Measurements from ENCODE around the gene ELK3. TPM values are rescaled to one million over a fixed set of nuclear protein-coding genes. Genes with fewer than 3 reads are reported as not detected.

Gene ELK3
- polyA plus RNA-seq = 21.0 TPM
- long read RNA-seq, donor 1, full-length matches to known transcripts = 2 of 2 reads
- long read RNA-seq, donor 1, partial matches to known transcripts = 0 of 2 reads
- long read RNA-seq, donor 1, other reads (novel, unspliced or antisense) = 0 of 2 reads
- long read RNA-seq, donor 2, full-length matches to known transcripts = 7 of 7 reads
- long read RNA-seq, donor 2, partial matches to known transcripts = 0 of 7 reads
- long read RNA-seq, donor 2, other reads (novel, unspliced or antisense) = 0 of 7 reads
- long read RNA-seq, donor 3 = 0 reads
- long read RNA-seq, donor 4 = 0 reads
- long read RNA-seq, donor 5, full-length matches to known transcripts = 5 of 5 reads
- long read RNA-seq, donor 5, partial matches to known transcripts = 0 of 5 reads
- long read RNA-seq, donor 5, other reads (novel, unspliced or antisense) = 0 of 5 reads
- long read RNA-seq, donor 6, full-length matches to known transcripts = 4 of 19 reads
- long read RNA-seq, donor 6, partial matches to known transcripts = 15 of 19 reads
- long read RNA-seq, donor 6, other reads (novel, unspliced or antisense) = 0 of 19 reads
- long read RNA-seq, donor 7, full-length matches to known transcripts = 4 of 4 reads
- long read RNA-seq, donor 7, partial matches to known transcripts = 0 of 4 reads
- long read RNA-seq, donor 7, other reads (novel, unspliced or antisense) = 0 of 4 reads
- long read RNA-seq, donor 8, full-length matches to known transcripts = 6 of 18 reads
- long read RNA-seq, donor 8, partial matches to known transcripts = 12 of 18 reads
- long read RNA-seq, donor 8, other reads (novel, unspliced or antisense) = 0 of 18 reads
- long read RNA-seq, donor 9, full-length matches to known transcripts = 1 of 1 reads
- long read RNA-seq, donor 9, partial matches to known transcripts = 0 of 1 reads
- long read RNA-seq, donor 9, other reads (novel, unspliced or antisense) = 0 of 1 reads
- long read RNA-seq, donor 10, full-length matches to known transcripts = 6 of 12 reads
- long read RNA-seq, donor 10, partial matches to known transcripts = 6 of 12 reads
- long read RNA-seq, donor 10, other reads (novel, unspliced or antisense) = 0 of 12 reads
- long read RNA-seq, donor 11, full-length matches to known transcripts = 5 of 5 reads
- long read RNA-seq, donor 11, partial matches to known transcripts = 0 of 5 reads
- long read RNA-seq, donor 11, other reads (novel, unspliced or antisense) = 0 of 5 reads

DNA sequence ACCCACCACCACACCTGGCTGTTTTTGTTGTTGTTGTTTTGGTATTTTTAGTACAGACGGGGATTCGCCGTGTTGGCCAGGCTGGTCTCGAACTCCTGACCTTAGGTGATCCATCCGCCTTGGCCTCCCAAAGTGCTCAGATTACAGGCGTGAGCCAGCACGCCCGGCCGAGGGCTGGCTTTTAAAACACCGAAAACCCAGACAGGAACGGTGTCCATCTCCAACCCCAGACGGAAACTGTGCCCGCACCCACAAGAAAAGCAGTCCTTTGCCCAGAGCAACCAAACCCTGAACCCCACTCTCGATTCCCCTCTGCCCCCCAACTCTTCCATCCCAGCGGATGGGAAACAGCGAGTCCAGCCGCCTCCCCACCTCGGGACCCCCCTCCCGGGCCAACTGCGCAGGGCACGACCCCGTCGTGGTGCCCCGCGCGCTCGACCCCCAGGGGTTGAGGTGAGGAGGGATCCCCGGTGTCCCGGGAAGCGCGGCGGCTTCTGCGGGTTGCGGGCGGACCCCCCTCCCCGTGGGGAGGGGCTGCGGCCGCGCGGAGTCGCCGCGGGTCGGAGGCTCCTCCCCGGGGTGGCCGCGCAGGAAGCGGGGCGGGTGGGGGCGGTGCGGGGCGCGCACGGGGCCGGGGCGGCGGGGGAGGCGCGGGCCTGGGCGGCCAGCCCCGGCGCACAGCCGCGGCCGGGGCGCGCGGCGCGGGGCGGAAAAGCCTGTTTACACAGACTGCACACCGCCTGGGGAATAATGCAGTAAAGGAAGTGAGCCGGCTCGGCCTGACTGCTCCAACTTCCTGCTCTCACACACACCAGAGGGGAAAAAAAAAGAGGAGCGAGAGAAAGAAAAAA lies at the start of gene ELK3:
ELK3 (plus strand) TSS at position 651 of the 851 bp plus-strand sequence.
- peak within 1 kb of the TSS; percentile 89 for H3K4me3 ChIP-seq (ENCODE audit: low read length)
- no peaks in the 10 kb centered on the region for H3K36me3 ChIP-seq (ENCODE audit: control insufficient read depth, insufficient read depth, low read length)
- peaks cover 2% of the 10 kb centered on the region for H3K27me3 ChIP-seq (ENCODE audit: control insufficient read depth, insufficient read depth, low read length)
- no CpG with 5 or more reads among the region's 75 CpGs for WGBS (ENCODE audit: insufficient coverage, low lambda C conversion rate)
- H3K4me1 ChIP-seq (ENCODE audit: control insufficient read depth, insufficient read depth, low read length) = no peaks in the 10 kb centered on the region
- DNase-seq = peak; percentile 49 to 73
- H3K27ac ChIP-seq (ENCODE audit: low read length) = peak within 1 kb of the TSS; percentile 30
- no peaks in the 10 kb centered on the region for H3K9me3 ChIP-seq (ENCODE audit: control insufficient read depth, low read depth, low read length)

DNA sequence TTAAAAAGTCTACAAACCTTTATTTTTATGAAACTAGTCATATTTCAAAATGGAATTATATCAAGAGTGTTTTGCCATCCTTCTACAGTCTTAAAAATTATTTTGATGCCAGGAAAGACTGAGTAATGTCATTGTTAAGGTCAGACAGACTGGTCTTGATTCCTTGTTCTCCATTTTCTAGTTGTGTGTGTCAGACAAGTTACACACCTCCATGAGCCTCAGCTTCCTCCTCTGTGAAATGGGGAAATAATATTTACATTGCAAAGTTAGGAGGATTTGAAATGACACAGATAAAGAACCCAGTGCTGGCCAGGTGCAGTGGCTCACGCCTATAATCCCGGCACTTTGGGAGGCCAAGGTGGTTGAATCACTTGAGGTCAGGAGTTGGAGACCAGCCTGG lies 47.4 kb upstream of the ELK3 start:
- H3K4me1 ChIP-seq (ENCODE audit: control insufficient read depth, insufficient read depth, low read length) = no peaks in the 10 kb centered on the region
- WGBS (ENCODE audit: insufficient coverage, low lambda C conversion rate) = no CpG with 5 or more reads among the region's 2 CpGs
- no peak overlapping the region for H3K4me3 ChIP-seq (ENCODE audit: low read length)
- H3K36me3 ChIP-seq (ENCODE audit: control insufficient read depth, insufficient read depth, low read length) = no peaks in the 10 kb centered on the region
- no peak overlapping the region for H3K27ac ChIP-seq (ENCODE audit: low read length)
- no peak for DNase-seq
- H3K9me3 ChIP-seq (ENCODE audit: control insufficient read depth, low read depth, low read length) = no peaks in the 10 kb centered on the region
- H3K27me3 ChIP-seq (ENCODE audit: control insufficient read depth, insufficient read depth, low read length) = no peaks in the 10 kb centered on the region

DNA sequence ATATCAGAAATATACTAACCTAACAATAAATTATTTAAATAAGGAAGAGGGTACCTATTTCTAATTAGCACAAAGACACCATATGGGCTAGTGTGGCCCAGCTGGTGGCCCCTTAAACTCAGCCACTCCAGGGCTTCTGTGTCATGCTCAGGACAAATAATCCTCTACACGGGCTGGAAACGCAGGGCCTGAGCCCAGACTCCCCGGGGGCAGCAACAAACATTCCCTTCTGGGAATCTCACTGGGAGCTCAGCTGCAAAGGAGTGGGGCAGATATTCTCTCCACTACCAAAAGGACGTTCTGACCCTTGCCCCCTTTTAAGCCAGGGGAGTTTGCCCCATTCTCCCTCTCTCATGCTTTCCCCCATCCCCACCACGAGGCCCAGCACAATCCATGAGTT lies 43.7 kb upstream of the ELK3 start:
- Histone ChIP-seq H3K4me1 (ENCODE audit: control insufficient read depth, insufficient read depth, low read length) (no peaks in the 10 kb centered on the region), H3K9me3 (ENCODE audit: control insufficient read depth, low read depth, low read length) (no peaks in the 10 kb centered on the region), H3K36me3 (ENCODE audit: control insufficient read depth, insufficient read depth, low read length) (no peaks in the 10 kb centered on the region), H3K27me3 (ENCODE audit: control insufficient read depth, insufficient read depth, low read length) (no peaks in the 10 kb centered on the region), H3K27ac (ENCODE audit: low read length) (no peak overlapping the region), H3K4me3 (ENCODE audit: low read length) (no peak overlapping the region)
- no peak for DNase-seq
- no CpG with 5 or more reads among the region's 5 CpGs for WGBS (ENCODE audit: insufficient coverage, low lambda C conversion rate)

- Histone ChIP-seq H3K27ac (ENCODE audit: low read length) (no peak overlapping the region), H3K27me3 (ENCODE audit: control insufficient read depth, insufficient read depth, low read length) (no peaks in the 10 kb centered on the region), H3K36me3 (ENCODE audit: control insufficient read depth, insufficient read depth, low read length) (no peaks in the 10 kb centered on the region), H3K4me3 (ENCODE audit: low read length) (no peak overlapping the region), H3K4me1 (ENCODE audit: control insufficient read depth, insufficient read depth, low read length) (no peaks in the 10 kb centered on the region), H3K9me3 (ENCODE audit: control insufficient read depth, low read depth, low read length) (no peaks in the 10 kb centered on the region)
- DNase-seq = no peak
- 100% methylated on average over 1 of the region's 11 CpGs for WGBS (ENCODE audit: insufficient coverage, low lambda C conversion rate)
These were observed 42.0 kb upstream of the ELK3 start for GRCh38 chr12:96152164-96152563.

- no peaks in the 10 kb centered on the region for H3K27me3 ChIP-seq (ENCODE audit: control insufficient read depth, insufficient read depth, low read length)
- H3K4me1 ChIP-seq (ENCODE audit: control insufficient read depth, insufficient read depth, low read length) = no peaks in the 10 kb centered on the region
- H3K27ac ChIP-seq (ENCODE audit: low read length) = no peak overlapping the region
- no peak overlapping the region for H3K4me3 ChIP-seq (ENCODE audit: low read length)
- no peak for DNase-seq
- no peaks in the 10 kb centered on the region for H3K36me3 ChIP-seq (ENCODE audit: control insufficient read depth, insufficient read depth, low read length)
- no peaks in the 10 kb centered on the region for H3K9me3 ChIP-seq (ENCODE audit: control insufficient read depth, low read depth, low read length)
- 61% methylated on average over 3 of the region's 19 CpGs for WGBS (ENCODE audit: insufficient coverage, low lambda C conversion rate)
These were observed 40.9 kb upstream of the ELK3 start for GRCh38 chr12:96153131-96153725.

DNA sequence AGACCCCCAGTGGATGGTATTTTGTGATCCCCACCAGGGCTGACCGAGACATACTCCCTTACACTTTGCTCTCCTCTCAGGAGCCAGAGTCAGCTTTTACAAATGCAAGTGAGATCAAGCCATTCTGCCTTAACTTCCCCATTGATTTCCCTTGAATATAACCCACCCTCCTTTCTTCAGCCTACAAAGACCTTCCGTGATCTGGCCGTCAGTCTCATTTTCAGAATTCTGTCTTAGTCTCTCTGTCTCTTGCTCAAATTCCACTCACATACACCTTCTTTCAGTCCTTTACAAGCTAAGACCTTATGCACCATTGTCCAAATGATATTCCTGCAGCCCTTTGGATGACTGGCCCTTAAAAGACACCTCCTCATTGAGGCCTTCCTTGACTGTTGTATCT lies 39.0 kb upstream of the ELK3 start:
- H3K36me3 ChIP-seq (ENCODE audit: control insufficient read depth, insufficient read depth, low read length) = no peaks in the 10 kb centered on the region
- H3K4me1 ChIP-seq (ENCODE audit: control insufficient read depth, insufficient read depth, low read length) = no peaks in the 10 kb centered on the region
- 92% methylated on average over 2 of the region's 3 CpGs for WGBS (ENCODE audit: insufficient coverage, low lambda C conversion rate)

GRCh38 chr12:96155781-96156180 lies 38.4 kb upstream of the ELK3 start:
- Histone ChIP-seq H3K27me3 (ENCODE audit: control insufficient read depth, insufficient read depth, low read length) (no peaks in the 10 kb centered on the region), H3K36me3 (ENCODE audit: control insufficient read depth, insufficient read depth, low read length) (no peaks in the 10 kb centered on the region), H3K9me3 (ENCODE audit: control insufficient read depth, low read depth, low read length) (no peaks in the 10 kb centered on the region), H3K27ac (ENCODE audit: low read length) (no peak overlapping the region), H3K4me3 (ENCODE audit: low read length) (no peak overlapping the region), H3K4me1 (ENCODE audit: control insufficient read depth, insufficient read depth, low read length) (no peaks in the 10 kb centered on the region)
- no peak for DNase-seq
- WGBS (ENCODE audit: insufficient coverage, low lambda C conversion rate) = no CpG with 5 or more reads among the region's 7 CpGs

More for the DNA sequence above, 39.0 kb upstream of the ELK3 start:
- Histone ChIP-seq H3K9me3 (ENCODE audit: control insufficient read depth, low read depth, low read length) (no peaks in the 10 kb centered on the region), H3K27ac (ENCODE audit: low read length) (no peak overlapping the region), H3K4me3 (ENCODE audit: low read length) (no peak overlapping the region), H3K27me3 (ENCODE audit: control insufficient read depth, insufficient read depth, low read length) (no peaks in the 10 kb centered on the region)
- DNase-seq = no peak

DNA sequence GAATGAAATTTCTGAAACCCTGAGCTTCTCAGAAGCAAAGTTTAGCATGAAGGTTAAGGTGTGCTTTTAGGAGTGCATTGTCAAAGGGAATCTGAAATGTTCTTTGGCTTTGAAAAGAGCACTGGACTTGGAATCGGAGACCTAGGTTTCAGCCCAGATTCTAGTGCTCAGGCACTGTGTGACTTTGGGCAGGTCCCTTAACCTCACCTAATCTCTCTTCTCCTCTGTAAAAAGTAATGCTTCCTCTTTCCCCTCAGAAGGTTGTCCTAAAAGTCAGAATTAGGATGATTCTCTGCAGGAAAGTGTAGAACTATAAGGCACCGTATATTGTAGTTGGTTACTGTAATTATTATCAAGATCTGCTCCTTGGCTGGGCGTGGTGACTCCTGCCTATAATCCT lies 38.0 kb upstream of the ELK3 start:
- no peak for DNase-seq

GRCh38 chr12:96157427-96157826 lies 36.7 kb upstream of the ELK3 start:
- WGBS (ENCODE audit: insufficient coverage, low lambda C conversion rate) = 71% methylated on average over 1 of the region's 3 CpGs
- Histone ChIP-seq H3K4me3 (ENCODE audit: low read length) (no peak overlapping the region), H3K9me3 (ENCODE audit: control insufficient read depth, low read depth, low read length) (no peaks in the 10 kb centered on the region), H3K36me3 (ENCODE audit: control insufficient read depth, insufficient read depth, low read length) (no peaks in the 10 kb centered on the region), H3K27me3 (ENCODE audit: control insufficient read depth, insufficient read depth, low read length) (no peaks in the 10 kb centered on the region), H3K27ac (ENCODE audit: low read length) (no peak overlapping the region), H3K4me1 (ENCODE audit: control insufficient read depth, insufficient read depth, low read length) (no peaks in the 10 kb centered on the region)
- no peak for DNase-seq

More for the DNA sequence above, 38.0 kb upstream of the ELK3 start:
- H3K36me3 ChIP-seq (ENCODE audit: control insufficient read depth, insufficient read depth, low read length) = no peaks in the 10 kb centered on the region
- H3K9me3 ChIP-seq (ENCODE audit: control insufficient read depth, low read depth, low read length) = no peaks in the 10 kb centered on the region
- no peak overlapping the region for H3K27ac ChIP-seq (ENCODE audit: low read length)
- WGBS (ENCODE audit: insufficient coverage, low lambda C conversion rate) = no CpG with 5 or more reads among the region's 3 CpGs
- no peaks in the 10 kb centered on the region for H3K4me1 ChIP-seq (ENCODE audit: control insufficient read depth, insufficient read depth, low read length)
- H3K27me3 ChIP-seq (ENCODE audit: control insufficient read depth, insufficient read depth, low read length) = no peaks in the 10 kb centered on the region
- no peak overlapping the region for H3K4me3 ChIP-seq (ENCODE audit: low read length)

Measured in large intestine (tissue), 12 donors.